ENCODE measurements around the gene CLCN5. TPM values are rescaled to one million over a fixed set of nuclear protein-coding genes. Genes with fewer than 3 reads are reported as not detected.
"Not testable (repeated sequence)": the region's sequence is repeated elsewhere in the genome, so short reads cannot be mapped to it uniquely, and the experiment has no call there.

CLCN5 gene
- polyA plus RNA-seq, 1 donor: 40.8 TPM

DNA sequence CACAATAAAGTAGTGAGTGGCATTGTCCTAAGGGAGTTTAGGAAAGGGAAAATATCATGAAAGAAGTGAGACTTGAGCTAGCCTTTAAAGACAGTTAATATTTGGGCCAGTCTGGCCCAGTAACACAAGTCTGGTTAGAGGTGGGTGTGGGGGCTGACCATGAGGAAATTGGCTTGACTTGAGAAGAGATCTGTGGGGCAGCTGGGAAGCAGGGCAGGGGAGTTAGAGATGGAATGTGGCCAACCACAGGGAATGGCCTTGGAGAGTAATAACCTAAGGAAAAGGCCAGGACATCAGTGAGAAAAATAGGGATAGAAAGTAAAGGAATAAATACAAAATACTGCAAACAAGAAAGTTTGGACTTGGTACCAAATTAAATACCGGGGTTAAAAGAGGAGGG lies 71.3 kb downstream of the CLCN5 start:
- no peaks in the 10 kb centered on the region for H3K9me3 ChIP-seq (ENCODE audit: control insufficient read depth, low read depth, low read length)
- DNase-seq: no peak
- no peak overlapping the region for H3K4me3 ChIP-seq (ENCODE audit: low read length)
- no CpG with 5 or more reads among the region's 1 CpG for WGBS (ENCODE audit: insufficient coverage, low lambda C conversion rate)
- H3K4me1 ChIP-seq (ENCODE audit: control insufficient read depth, insufficient read depth, low read length): no peaks in the 10 kb centered on the region
- H3K27ac ChIP-seq (ENCODE audit: low read length): no peak overlapping the region
- no peaks in the 10 kb centered on the region for H3K27me3 ChIP-seq (ENCODE audit: control insufficient read depth, insufficient read depth, low read length)
- H3K36me3 ChIP-seq (ENCODE audit: control insufficient read depth, insufficient read depth, low read length): no peaks in the 10 kb centered on the region

DNA sequence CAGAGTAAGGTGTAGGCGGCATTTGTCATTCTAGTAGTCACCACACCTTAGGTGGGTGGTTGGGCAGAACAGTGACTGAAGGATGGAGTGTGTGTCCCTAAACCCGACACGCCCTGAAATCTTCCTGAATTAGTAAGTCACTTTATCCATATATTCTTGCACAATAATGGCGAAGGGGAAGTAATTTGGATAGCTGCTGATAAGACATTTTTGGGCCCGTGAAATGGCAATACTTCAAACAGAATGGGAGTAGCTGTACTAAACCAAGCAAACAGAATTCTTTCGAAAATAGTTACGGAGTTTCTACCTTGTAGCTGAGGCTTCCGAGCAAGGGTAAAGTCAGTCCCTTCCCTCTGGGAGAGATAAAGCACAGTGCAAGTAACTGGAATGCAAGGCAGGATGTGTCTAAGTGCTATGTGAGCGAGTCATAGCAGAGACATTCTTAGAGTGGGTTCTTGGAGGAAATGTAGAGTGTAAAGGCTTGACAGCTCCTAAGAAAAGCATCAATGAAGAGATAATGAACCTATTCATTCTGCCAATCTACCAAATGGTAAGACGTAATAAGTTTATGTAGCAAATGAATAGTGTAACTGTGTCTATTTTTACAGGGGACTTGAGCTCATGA lies 72.8 kb downstream of the CLCN5 start:
- Histone ChIP-seq H3K36me3 (ENCODE audit: control insufficient read depth, insufficient read depth, low read length) (no peaks in the 10 kb centered on the region), H3K9me3 (ENCODE audit: control insufficient read depth, low read depth, low read length) (no peaks in the 10 kb centered on the region), H3K4me3 (ENCODE audit: low read length) (no peak overlapping the region), H3K27me3 (ENCODE audit: control insufficient read depth, insufficient read depth, low read length) (no peaks in the 10 kb centered on the region), H3K27ac (ENCODE audit: low read length) (peak overlapping the region; percentile 32), H3K4me1 (ENCODE audit: control insufficient read depth, insufficient read depth, low read length) (no peaks in the 10 kb centered on the region)
- DNase-seq: no peak
- WGBS (ENCODE audit: insufficient coverage, low lambda C conversion rate): no CpG with 5 or more reads among the region's 10 CpGs

DNA sequence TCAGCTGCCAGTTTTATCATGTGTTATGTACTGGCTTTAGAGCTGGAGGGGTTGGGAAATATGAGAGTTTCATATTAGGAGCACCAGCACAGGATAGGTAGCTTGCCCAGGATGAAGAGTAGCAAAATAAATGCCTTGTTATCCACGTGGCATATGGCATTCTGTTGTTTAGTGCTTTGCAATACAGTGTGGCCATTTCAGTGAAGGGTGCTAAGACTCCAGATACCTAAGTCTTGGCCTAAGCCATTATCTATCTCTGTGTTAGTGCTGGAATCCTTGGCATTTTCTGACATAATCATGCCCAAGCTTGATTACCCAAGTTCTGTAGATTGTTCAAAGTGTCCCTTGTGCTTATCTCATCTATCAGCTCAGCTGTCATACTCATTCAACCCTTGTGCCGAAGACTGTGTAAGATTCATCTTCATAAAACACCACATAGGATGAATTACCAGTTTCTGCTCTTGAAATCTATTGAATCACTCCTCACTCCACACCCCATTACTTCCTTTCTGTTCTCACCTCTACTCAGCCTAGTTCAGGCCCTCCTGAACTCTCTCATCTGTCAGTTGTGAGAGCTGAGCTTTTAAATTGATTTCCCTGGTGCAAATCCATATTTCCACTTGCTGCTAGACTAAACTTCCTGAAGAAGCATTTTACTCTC lies 73.5 kb downstream of the CLCN5 start:
- H3K4me3 ChIP-seq (ENCODE audit: low read length): no peak overlapping the region
- H3K27ac ChIP-seq (ENCODE audit: low read length): peak overlapping the region; percentile 32
- WGBS (ENCODE audit: insufficient coverage, low lambda C conversion rate): no CpG with 5 or more reads among the region's 2 CpGs
- no peak for DNase-seq
- H3K9me3 ChIP-seq (ENCODE audit: control insufficient read depth, low read depth, low read length): no peaks in the 10 kb centered on the region
- H3K4me1 ChIP-seq (ENCODE audit: control insufficient read depth, insufficient read depth, low read length): no peaks in the 10 kb centered on the region
- no peaks in the 10 kb centered on the region for H3K27me3 ChIP-seq (ENCODE audit: control insufficient read depth, insufficient read depth, low read length)
- no peaks in the 10 kb centered on the region for H3K36me3 ChIP-seq (ENCODE audit: control insufficient read depth, insufficient read depth, low read length)

DNA sequence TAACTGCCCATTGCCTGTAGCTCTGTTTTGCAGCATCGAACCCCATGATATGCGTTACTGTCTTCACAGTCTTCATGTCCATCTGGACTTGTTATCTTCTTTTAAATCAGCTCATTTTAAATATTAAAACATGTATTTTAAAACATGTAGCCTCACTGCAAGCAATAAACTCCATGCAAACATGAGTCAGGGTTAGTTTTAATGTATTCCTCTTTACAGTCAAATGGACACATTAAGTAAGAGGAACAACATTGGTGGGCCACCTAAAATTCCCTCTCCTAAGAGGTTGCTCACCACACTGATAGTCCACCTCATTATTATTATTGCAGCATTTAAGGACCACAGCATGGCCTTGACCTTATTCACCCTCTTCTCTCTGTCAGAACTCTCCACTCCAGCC lies 74.1 kb downstream of the CLCN5 start:
- Histone ChIP-seq H3K27ac (ENCODE audit: low read length) (peak overlapping the region; percentile 32), H3K27me3 (ENCODE audit: control insufficient read depth, insufficient read depth, low read length) (no peaks in the 10 kb centered on the region), H3K9me3 (ENCODE audit: control insufficient read depth, low read depth, low read length) (no peaks in the 10 kb centered on the region), H3K36me3 (ENCODE audit: control insufficient read depth, insufficient read depth, low read length) (no peaks in the 10 kb centered on the region), H3K4me1 (ENCODE audit: control insufficient read depth, insufficient read depth, low read length) (no peaks in the 10 kb centered on the region), H3K4me3 (ENCODE audit: low read length) (no peak overlapping the region)
- DNase-seq: no peak
- WGBS (ENCODE audit: insufficient coverage, low lambda C conversion rate): no CpG with 5 or more reads among the region's 2 CpGs

DNA sequence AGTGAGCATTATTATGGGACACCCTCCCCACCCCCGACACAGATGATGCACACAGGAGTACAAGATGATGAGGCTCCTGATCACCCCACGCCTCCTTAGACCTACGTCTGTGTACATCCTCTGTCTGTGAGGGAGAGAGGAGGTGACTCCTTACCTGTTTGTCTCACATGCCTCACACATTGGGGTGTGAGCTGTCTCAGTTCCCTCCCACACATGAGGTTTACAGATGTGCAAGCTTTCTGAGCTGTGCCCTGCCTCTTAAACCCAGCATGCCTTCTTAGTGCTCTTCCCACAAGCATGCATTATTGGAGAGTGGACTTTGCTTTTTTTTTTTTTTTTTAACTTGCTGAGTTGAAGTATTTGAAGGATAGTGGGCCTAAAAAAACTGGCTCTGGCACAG lies 76.7 kb downstream of the CLCN5 start:
- no peaks in the 10 kb centered on the region for H3K36me3 ChIP-seq (ENCODE audit: control insufficient read depth, insufficient read depth, low read length)
- no peak overlapping the region for H3K4me3 ChIP-seq (ENCODE audit: low read length)
- H3K9me3 ChIP-seq (ENCODE audit: control insufficient read depth, low read depth, low read length): no peaks in the 10 kb centered on the region
- WGBS (ENCODE audit: insufficient coverage, low lambda C conversion rate): no CpG with 5 or more reads among the region's 3 CpGs
- no peaks in the 10 kb centered on the region for H3K4me1 ChIP-seq (ENCODE audit: control insufficient read depth, insufficient read depth, low read length)
- H3K27me3 ChIP-seq (ENCODE audit: control insufficient read depth, insufficient read depth, low read length): no peaks in the 10 kb centered on the region
- H3K27ac ChIP-seq (ENCODE audit: low read length): no peak overlapping the region
- DNase-seq: no peak

DNA sequence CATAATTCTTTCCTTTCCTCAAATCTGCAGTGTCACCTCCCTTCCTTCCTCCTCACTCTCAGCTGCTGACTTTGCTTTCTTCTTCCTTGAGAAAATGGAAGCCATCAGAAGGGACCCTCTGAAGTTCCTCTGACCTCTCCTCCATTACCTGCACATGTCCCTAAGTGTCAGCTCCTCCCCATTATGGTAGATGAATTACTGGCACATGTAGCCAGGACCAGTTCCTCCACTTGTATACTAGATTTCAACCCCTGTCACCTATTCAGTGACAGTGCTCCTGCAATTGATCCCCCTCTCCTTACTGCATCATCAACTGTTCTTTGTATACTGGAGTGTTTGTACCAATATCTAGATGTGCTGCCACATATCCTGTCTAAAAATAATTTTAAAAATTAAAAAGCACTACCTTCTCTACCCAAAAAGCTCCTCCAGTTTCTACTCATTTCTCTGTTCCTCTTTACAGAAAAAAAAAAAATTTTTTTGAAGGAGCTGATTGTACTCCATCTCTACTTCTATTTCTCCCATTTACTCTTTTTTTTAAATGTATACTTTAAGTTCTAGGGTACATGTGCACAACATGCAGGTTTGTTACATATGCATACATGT lies 78.6 kb downstream of the CLCN5 start:
- no peak for DNase-seq
- Histone ChIP-seq H3K27me3 (ENCODE audit: control insufficient read depth, insufficient read depth, low read length) (no peaks in the 10 kb centered on the region), H3K9me3 (ENCODE audit: control insufficient read depth, low read depth, low read length) (no peaks in the 10 kb centered on the region), H3K27ac (ENCODE audit: low read length) (no peak overlapping the region), H3K4me3 (ENCODE audit: low read length) (no peak overlapping the region), H3K4me1 (ENCODE audit: control insufficient read depth, insufficient read depth, low read length) (no peaks in the 10 kb centered on the region), H3K36me3 (ENCODE audit: control insufficient read depth, insufficient read depth, low read length) (no peaks in the 10 kb centered on the region)

DNA sequence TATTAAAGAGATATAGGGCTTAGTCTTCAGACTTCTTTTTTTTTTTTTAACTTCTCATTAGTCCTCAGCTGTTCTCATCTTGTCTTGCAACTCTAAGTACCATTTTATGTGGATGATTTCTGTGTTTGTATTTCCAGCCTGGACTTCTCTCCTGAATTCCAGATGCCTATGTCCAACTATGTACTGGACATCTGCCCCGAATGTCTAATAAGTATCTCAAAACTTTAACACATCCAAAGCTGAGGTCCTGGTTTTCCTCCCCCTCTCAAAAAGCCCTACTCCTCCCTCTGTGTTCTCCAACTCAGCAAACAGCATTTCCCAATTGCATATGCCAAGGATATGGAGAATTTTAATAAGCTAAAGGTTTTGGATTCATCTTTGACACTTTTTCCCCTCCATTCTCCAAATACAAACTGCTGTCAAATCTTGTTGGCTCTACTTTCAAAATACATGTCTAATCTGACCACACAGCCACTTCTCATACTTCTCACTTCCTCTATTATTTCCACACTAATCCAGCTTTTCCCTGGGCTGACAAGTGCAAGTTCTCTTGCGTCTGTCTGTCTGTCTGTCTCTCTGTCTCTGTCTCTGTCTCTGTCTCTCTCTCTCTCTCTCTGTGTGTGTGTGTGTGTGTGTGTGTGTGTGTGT lies 79.8 kb downstream of the CLCN5 start:
- Histone ChIP-seq H3K4me1 (ENCODE audit: control insufficient read depth, insufficient read depth, low read length) (no peaks in the 10 kb centered on the region), H3K27ac (ENCODE audit: low read length) (no peak overlapping the region), H3K27me3 (ENCODE audit: control insufficient read depth, insufficient read depth, low read length) (no peaks in the 10 kb centered on the region), H3K9me3 (ENCODE audit: control insufficient read depth, low read depth, low read length) (no peaks in the 10 kb centered on the region), H3K4me3 (ENCODE audit: low read length) (no peak overlapping the region), H3K36me3 (ENCODE audit: control insufficient read depth, insufficient read depth, low read length) (no peaks in the 10 kb centered on the region)
- WGBS (ENCODE audit: insufficient coverage, low lambda C conversion rate): no CpG with 5 or more reads among the region's 2 CpGs
- DNase-seq: no peak

DNA sequence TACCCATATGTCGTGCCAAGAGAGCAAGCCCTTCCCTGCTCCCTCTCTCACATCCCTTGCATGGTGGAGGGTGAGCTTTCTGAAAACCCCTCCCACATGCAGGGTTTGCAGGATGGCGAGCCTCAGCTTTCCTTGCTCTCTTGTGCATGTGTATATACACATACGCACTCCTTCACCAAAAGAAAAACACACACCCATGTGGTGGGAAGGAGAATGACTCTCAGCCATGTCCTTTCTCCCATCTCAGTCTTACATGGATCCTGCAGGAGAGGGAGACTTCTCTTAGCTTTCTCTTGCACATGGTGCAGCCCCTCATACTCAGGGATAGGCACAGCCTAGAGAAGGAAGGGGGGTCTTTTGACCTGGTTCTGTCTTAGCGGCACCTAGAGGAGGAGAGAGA lies 81.1 kb downstream of the CLCN5 start:
- H3K36me3 ChIP-seq (ENCODE audit: control insufficient read depth, insufficient read depth, low read length): no peaks in the 10 kb centered on the region
- no peaks in the 10 kb centered on the region for H3K4me1 ChIP-seq (ENCODE audit: control insufficient read depth, insufficient read depth, low read length)
- H3K4me3 ChIP-seq (ENCODE audit: low read length): no peak overlapping the region
- H3K27ac ChIP-seq (ENCODE audit: low read length): no peak overlapping the region
- no peaks in the 10 kb centered on the region for H3K27me3 ChIP-seq (ENCODE audit: control insufficient read depth, insufficient read depth, low read length)
- DNase-seq: no peak
- H3K9me3 ChIP-seq (ENCODE audit: control insufficient read depth, low read depth, low read length): no peaks in the 10 kb centered on the region
- no CpG with 5 or more reads among the region's 4 CpGs for WGBS (ENCODE audit: insufficient coverage, low lambda C conversion rate)

DNA sequence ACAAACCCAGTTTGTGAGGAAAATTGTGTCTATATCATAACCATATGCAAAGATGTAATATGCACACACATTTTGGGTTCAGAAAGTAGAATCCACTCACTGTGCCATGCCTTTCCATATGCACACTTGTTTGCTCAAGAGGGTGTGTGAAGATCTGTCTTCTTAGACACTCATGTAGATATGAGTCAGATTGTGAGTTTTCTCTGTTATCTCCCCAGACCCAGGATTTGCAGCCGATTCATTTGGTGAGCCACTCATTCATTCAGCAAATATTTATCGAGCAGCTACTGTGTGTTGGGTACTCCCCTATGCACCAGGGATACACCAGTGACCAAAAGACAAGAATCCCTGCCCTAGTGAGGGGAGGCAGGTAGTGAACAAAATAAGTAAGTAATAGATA lies 81.5 kb downstream of the CLCN5 start:
- H3K27me3 ChIP-seq (ENCODE audit: control insufficient read depth, insufficient read depth, low read length): no peaks in the 10 kb centered on the region
- no peak for DNase-seq
- H3K27ac ChIP-seq (ENCODE audit: low read length): no peak overlapping the region
- no peaks in the 10 kb centered on the region for H3K36me3 ChIP-seq (ENCODE audit: control insufficient read depth, insufficient read depth, low read length)
- no CpG with 5 or more reads among the region's 2 CpGs for WGBS (ENCODE audit: insufficient coverage, low lambda C conversion rate)
- H3K9me3 ChIP-seq (ENCODE audit: control insufficient read depth, low read depth, low read length): no peaks in the 10 kb centered on the region
- no peaks in the 10 kb centered on the region for H3K4me1 ChIP-seq (ENCODE audit: control insufficient read depth, insufficient read depth, low read length)
- no peak overlapping the region for H3K4me3 ChIP-seq (ENCODE audit: low read length)

DNA sequence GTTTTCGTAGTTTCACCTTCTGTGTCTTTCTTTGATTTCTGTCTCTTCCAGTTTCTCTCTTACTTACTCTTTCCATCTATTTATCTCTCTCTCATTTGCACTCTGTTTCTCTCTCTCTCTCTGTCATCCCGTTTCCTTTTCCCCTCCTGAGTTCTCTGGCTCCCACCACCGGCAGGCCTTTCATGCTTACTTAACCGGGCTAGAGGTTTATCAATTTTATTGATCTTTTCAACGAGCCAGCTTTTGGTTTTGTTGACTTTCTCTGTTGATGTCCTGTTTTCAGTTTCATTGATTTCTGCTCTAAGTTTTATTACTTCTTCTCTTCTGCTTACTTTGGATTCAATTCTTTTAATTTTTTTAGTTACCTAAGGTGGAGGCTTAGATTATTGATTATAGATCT lies 103.2 kb downstream of the CLCN5 start:
- H3K4me3 ChIP-seq (ENCODE audit: low read length); H3K27ac ChIP-seq (ENCODE audit: low read length); H3K36me3 ChIP-seq (ENCODE audit: control insufficient read depth, insufficient read depth, low read length); DNase-seq; H3K4me1 ChIP-seq (ENCODE audit: control insufficient read depth, insufficient read depth, low read length); H3K27me3 ChIP-seq (ENCODE audit: control insufficient read depth, insufficient read depth, low read length); H3K9me3 ChIP-seq (ENCODE audit: control insufficient read depth, low read depth, low read length): not testable (repeated sequence)
- WGBS (ENCODE audit: insufficient coverage, low lambda C conversion rate): 100% methylated on average over 1 of the region's 5 CpGs

All from large intestine (tissue), 3 donors.